Dedifferentiated amniotic fluid mesenchymal stem cell (primary cell): ENCODE data around the gene TERT.
"Not testable (repeated sequence)": the region's sequence is repeated elsewhere in the genome, so short reads cannot be mapped to it uniquely, and the experiment has no call there.

Source experiments
- DNase-seq: peaks from one replicate; pipeline ENCODE4 v3.0.0-alpha.2; 2016; ENCODE audit errors: extremely low spot score

Gene TERT

GRCh38 chr5:1294835-1295649 lies at the start of gene TERT:
TERT (minus strand) TSS chr5:1295068; CDS start chr5:1294989, 79 bp downstream.
- DNase-seq = no peak

GRCh38 chr5:1343931-1344901 lies 49.3 kb upstream of the TERT start:
- no peak for DNase-seq

GRCh38 chr5:1343315-1343751 lies 48.5 kb upstream of the TERT start:
- DNase-seq = no peak

GRCh38 chr5:1342711-1343110 lies 47.8 kb upstream of the TERT start:
- not testable (repeated sequence) for DNase-seq

- no peak for DNase-seq
Observed at GRCh38 chr5:1342268-1342667, 47.4 kb upstream of the TERT start.

- DNase-seq = no peak
Observed at GRCh38 chr5:1341863-1342262, 47.0 kb upstream of the TERT start.

GRCh38 chr5:1339818-1340210 lies 44.9 kb upstream of the TERT start:
- not testable (repeated sequence) for DNase-seq

- DNase-seq = not testable (repeated sequence)
Observed at GRCh38 chr5:1339139-1339817, 44.4 kb upstream of the TERT start.

GRCh38 chr5:1338506-1339070 lies 43.7 kb upstream of the TERT start:
- DNase-seq = no peak

- no peak for DNase-seq
Observed at GRCh38 chr5:1338196-1338490, 43.3 kb upstream of the TERT start.

- DNase-seq = no peak
Observed at GRCh38 chr5:1337489-1338195, 42.8 kb upstream of the TERT start.

GRCh38 chr5:1336749-1337488 lies 42.1 kb upstream of the TERT start:
- no peak for DNase-seq

GRCh38 chr5:1336106-1336561 lies 41.3 kb upstream of the TERT start:
- DNase-seq = no peak

GRCh38 chr5:1335540-1336095 lies 40.8 kb upstream of the TERT start:
- no peak for DNase-seq

GRCh38 chr5:1334831-1335539 lies 40.1 kb upstream of the TERT start:
- DNase-seq = no peak

- DNase-seq = no peak
Observed at GRCh38 chr5:1333986-1334385, 39.1 kb upstream of the TERT start.

- DNase-seq = not testable (repeated sequence)
Observed at GRCh38 chr5:1333286-1333685, 38.4 kb upstream of the TERT start.

GRCh38 chr5:1332461-1333001 lies 37.7 kb upstream of the TERT start:
- no peak for DNase-seq

GRCh38 chr5:1331861-1332405 lies 37.1 kb upstream of the TERT start:
- no peak for DNase-seq
